ENCODE results near the gene MLPH. TPM values are rescaled to one million over a fixed set of nuclear protein-coding genes. Genes with fewer than 3 reads are reported as not detected.

Gene MLPH, protein sequence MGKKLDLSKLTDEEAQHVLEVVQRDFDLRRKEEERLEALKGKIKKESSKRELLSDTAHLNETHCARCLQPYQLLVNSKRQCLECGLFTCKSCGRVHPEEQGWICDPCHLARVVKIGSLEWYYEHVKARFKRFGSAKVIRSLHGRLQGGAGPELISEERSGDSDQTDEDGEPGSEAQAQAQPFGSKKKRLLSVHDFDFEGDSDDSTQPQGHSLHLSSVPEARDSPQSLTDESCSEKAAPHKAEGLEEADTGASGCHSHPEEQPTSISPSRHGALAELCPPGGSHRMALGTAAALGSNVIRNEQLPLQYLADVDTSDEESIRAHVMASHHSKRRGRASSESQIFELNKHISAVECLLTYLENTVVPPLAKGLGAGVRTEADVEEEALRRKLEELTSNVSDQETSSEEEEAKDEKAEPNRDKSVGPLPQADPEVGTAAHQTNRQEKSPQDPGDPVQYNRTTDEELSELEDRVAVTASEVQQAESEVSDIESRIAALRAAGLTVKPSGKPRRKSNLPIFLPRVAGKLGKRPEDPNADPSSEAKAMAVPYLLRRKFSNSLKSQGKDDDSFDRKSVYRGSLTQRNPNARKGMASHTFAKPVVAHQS
- polyA plus RNA-seq (2013, experiment 1 of 2; ENCODE audit: insufficient read length) = 65.6 TPM
- polyA plus RNA-seq (2013, experiment 2 of 2; ENCODE audit: insufficient read length) = 35.9 TPM

DNA sequence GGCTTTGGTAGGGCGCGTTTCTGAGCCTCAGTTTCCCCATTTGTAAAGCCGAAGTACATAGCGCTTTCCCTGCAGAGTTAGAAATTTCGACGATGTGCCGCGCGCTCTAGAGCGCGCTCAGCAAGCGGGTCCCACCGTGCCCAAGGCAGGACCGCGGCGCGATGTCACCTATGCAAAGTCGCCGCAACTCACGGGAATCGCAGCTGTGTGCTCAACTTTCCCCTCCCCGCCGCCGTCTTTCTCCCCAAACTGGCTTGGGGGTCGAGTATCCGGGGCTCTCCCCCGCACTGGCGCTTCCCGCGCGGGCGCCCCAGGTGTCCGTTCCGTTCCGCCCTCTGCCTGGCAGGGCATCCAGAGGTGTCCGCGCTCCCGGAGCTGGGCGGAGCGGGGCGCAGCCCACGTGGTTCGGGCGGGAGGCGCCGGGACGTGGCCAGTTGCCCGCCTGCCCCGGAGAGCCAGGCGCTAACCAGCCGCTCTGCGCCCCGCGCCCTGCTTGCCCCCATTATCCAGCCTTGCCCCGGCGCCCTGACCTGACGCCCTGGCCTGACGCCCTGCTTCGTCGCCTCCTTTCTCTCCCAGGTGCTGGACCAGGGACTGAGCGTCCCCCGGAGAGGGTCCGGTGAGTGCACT lies at the start of gene MLPH:
MLPH (plus strand) TSS at position 433 of the 630 bp plus-strand sequence. CDS start 6,176 bp downstream, outside the sequence.
- DNase-seq = peak; percentile 60

- no peak for DNase-seq
These were observed 49.5 kb upstream of the MLPH start for GRCh38 chr2:237437566-237437965.

GRCh38 chr2:237438080-237438940 lies 48.7 kb upstream of the MLPH start:
- DNase-seq = no peak

DNA sequence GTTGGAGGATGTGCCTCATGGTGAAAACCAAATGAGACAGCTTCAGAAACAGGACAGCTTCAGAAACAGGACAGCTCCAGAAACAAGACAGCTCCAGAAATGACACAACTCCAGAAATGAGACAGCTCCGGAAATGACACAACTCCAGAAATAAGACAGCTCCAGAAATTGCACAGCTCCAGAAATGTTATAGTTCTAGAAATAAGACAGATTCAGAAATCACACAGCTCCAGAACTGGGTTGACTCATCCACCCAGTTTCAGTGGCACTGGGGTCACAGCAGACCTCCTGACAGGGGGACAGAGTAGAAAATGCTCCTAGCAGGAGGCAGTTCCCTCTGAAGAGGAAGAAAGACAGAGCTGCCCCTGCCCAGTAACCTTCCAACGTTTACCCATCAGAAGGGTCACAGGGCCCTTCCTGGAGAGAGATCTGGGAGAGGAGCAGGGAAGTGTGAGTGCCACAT lies 46.2 kb upstream of the MLPH start:
- DNase-seq = peak; percentile 55

- peak; percentile 60 for DNase-seq
These were observed 45.3 kb upstream of the MLPH start for GRCh38 chr2:237441605-237442274.

DNA sequence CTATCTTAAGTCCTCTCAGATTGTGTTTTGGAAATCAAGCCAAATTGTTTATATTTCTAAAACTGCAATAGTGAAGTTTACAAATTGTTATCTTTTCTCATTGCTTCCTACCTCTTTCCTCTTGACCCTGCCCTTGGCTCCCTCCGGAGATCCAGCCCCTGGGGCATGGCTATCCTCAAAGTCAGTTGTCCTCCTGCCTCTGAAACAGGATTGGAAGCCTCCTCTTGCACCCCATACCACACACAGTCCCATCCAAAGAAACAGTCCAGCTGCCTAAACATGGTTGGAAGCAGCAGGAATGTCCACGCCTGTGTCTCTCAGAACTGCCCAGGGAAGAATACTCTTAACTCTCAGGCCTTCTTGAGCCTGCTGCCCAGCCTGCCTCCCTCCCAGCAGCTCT lies 43.0 kb upstream of the MLPH start:
- DNase-seq = no peak

- no peak for DNase-seq
These were observed 41.3 kb upstream of the MLPH start for GRCh38 chr2:237445611-237446337.

GRCh38 chr2:237446338-237446665 lies 40.7 kb upstream of the MLPH start:
- DNase-seq = no peak

- no peak for DNase-seq
These were observed 39.6 kb upstream of the MLPH start for GRCh38 chr2:237447496-237447895.

DNA sequence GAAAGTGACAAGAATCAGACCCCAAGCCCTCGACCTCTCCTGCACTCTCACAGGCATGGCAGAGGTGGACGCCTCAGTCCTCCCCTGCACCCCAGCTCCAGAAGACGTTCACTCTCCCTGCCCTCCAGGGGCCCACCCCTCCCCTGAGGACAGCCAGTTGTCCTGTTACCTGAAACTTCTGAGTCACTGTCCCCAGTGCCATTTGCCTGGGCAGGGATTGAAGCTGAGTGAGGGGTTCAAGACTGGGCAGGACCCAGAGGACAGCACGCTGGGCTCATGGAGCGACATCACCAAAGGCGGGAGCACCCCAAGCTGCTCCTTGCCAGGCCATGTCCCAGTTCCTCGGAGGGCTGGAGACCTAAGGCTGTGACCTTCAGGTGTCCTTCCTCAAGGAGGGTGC lies 38.9 kb upstream of the MLPH start:
- no peak for DNase-seq

- no peak for DNase-seq
These were observed 38.4 kb upstream of the MLPH start for GRCh38 chr2:237448626-237449025.

GRCh38 chr2:237449193-237449881 lies 37.7 kb upstream of the MLPH start:
- DNase-seq = no peak

GRCh38 chr2:237450108-237450507 lies 36.9 kb upstream of the MLPH start:
- DNase-seq = no peak

DNA sequence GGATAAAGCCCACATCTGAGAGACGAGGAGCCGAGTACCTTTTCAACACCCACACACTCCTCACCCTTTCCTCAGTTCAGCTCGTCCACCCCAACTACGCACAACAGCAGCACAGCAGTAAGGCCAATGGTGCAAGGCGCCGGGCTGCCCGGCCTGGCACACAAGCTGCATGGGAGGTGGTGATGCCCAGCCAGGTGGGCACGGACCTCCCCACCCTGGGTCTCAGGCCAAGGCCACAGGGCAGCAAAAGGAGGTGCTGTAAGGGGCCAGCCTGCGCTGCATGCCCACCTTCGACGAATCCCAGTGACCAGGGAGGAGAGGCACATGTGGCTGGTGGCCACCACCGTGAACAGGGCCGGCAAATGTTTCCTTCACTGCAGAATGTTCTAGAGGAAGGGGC lies 36.5 kb upstream of the MLPH start:
- no peak for DNase-seq

DNA sequence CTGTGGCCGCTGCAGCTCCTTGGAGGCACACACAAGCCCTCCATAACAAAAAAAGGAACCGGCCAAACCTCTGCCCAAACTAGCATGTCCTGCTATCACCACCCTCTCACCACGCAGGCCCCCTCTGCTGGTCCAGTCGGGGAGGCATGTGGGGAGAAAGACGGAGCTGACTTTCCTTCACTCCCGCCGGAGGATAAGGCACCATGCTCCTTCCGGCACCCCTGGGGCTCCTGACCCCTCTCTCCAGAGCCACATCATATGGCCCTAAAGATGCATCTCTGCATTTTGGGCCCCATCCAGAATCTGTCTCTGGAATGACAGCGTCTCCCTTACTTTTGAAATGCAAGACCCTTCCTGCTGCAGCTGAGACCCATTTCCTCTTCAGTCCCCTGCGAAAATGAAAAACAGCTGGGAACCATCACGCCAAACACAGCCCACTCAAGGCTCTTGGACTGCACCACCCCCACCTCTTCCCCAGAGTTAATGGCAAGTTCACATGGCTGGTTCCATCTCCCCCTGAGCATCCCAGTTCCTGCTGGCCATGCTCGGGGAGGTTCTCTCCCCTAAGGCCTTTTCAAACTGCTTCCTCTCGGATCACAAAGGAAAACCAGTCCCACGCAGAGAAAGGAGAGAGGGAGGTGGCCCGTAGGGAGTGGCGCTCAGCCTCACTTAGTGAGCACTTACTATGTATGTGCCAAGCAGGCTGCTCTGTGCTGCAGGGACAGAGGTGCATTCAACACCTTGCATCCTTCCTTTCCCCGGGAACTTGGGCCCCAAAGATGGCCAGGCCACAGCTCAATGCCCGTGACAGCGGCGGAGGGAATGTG lies 35.2 kb upstream of the MLPH start:
- DNase-seq = peak; percentile 69

- peak; percentile 84 for DNase-seq
These were observed 34.2 kb upstream of the MLPH start for GRCh38 chr2:237452861-237453260.

- DNase-seq = no peak
These were observed 33.4 kb upstream of the MLPH start for GRCh38 chr2:237453671-237454070.

GRCh38 chr2:237455764-237456163 lies 31.3 kb upstream of the MLPH start:
- no peak for DNase-seq

DNA sequence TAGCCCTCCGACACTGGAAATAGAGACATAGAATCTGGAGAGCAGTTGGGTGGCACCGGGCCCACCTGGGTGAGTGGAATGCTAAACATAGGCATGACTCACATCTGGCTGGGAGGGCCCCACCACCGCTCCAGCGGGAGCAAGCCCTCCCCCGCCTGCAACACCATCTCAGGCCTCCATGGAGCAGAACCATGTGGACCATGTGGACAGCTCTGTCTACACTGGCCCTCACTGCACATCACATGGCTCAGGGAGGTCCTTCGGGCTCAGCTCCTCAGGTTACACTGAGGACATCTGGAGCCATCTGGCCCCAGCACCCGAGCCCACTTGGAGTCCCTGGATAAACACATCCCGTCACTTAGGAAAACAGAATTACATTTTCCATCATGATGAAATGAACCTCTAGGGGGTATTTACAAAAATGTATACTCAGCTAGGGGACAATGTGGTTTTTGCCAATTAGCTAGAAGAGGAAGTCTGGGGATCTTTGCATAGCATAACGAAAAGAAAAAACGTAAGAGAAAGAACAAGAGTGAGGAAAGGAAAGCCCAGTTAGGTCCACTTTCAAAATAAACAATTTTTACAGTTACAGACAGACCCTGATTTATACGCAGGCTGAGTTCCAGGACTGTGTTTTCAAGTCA lies 30.7 kb upstream of the MLPH start:
- peak; percentile 96 for DNase-seq

Measured in fibroblast of skin of back (primary cell).